HepG2 (cell line): Measurements from ENCODE around the gene PRADC1. TPM values are rescaled to one million over a fixed set of nuclear protein-coding genes. Genes with fewer than 3 reads are reported as not detected.

ENCODE experiments used
- CCDC6 ChIP-seq: sonication (generic); formaldehyde crosslinking; IDR thresholded peaks from 2 replicates; pipeline ENCODE4 v1.8.1; 2022; ENCODE audit warnings: mild to moderate bottlenecking, missing genetic modification reagents, moderate library complexity
- CREB3 ChIP-seq: sonication (generic); formaldehyde crosslinking; IDR thresholded peaks from 2 replicates; pipeline ENCODE4 v1.5.0; 2020; ENCODE audit warnings: missing genetic modification reagents
- FLYWCH1 ChIP-seq: sonication (generic); formaldehyde crosslinking; IDR thresholded peaks from 2 replicates; pipeline ENCODE4 v1.8.1; 2023; ENCODE audit warnings: mild to moderate bottlenecking, missing genetic modification reagents
- HNRNPLL ChIP-seq: fragments of 200-400 bp; formaldehyde crosslinking; IDR thresholded peaks from 2 replicates; pipeline ENCODE4 v1.6.1; 2017; ENCODE audit warnings: mild to moderate bottlenecking, low read depth, low read length; ENCODE audit not compliant: poor library complexity, severe bottlenecking
- IRF2 ChIP-seq: IDR thresholded peaks from 2 replicates; pipeline ENCODE4 v1.6.1; 2018; ENCODE audit warnings: missing genetic modification reagents, missing compliant biosample characterization
- ISL2 ChIP-seq: sonication (generic); formaldehyde crosslinking; IDR thresholded peaks from 2 replicates; pipeline ENCODE4 v1.5.0; 2020; ENCODE audit warnings: missing genetic modification reagents
- KLF15 ChIP-seq: sonication (generic); formaldehyde crosslinking; IDR thresholded peaks from 2 replicates; pipeline ENCODE4 v1.8.1; 2023; ENCODE audit warnings: borderline replicate concordance, mild to moderate bottlenecking, inconsistent platforms, missing genetic modification reagents, mixed read lengths
- NFE2 ChIP-seq: sonication (generic); formaldehyde crosslinking; IDR thresholded peaks from 2 replicates; pipeline ENCODE4 v1.4.0; 2020; ENCODE audit warnings: missing genetic modification reagents
- PAWR ChIP-seq: sonication (generic); formaldehyde crosslinking; IDR thresholded peaks from 2 replicates; pipeline ENCODE4 v1.4.0; 2020; ENCODE audit warnings: missing genetic modification reagents, mild to moderate bottlenecking, borderline replicate concordance
- PBX3 ChIP-seq: sonication (generic); formaldehyde crosslinking; IDR thresholded peaks from 2 replicates; pipeline ENCODE4 v1.8.1; 2023; ENCODE audit warnings: missing genetic modification reagents, inconsistent platforms, borderline replicate concordance
- PHF21A ChIP-seq: sonication (generic); formaldehyde crosslinking; IDR thresholded peaks from 2 replicates; pipeline ENCODE4 v1.5.0; 2020; ENCODE audit warnings: mild to moderate bottlenecking, missing genetic modification reagents
- POLR2G ChIP-seq: fragments of 200-400 bp; formaldehyde crosslinking; IDR thresholded peaks from 2 replicates; pipeline ENCODE4 v1.6.1; 2018; ENCODE audit warnings: mild to moderate bottlenecking, low read depth, low read length, moderate library complexity
- SETDB1 ChIP-seq: sonication (generic); formaldehyde crosslinking; IDR thresholded peaks from 2 replicates; pipeline ENCODE4 v1.5.1; 2020; ENCODE audit warnings: missing genetic modification reagents, mild to moderate bottlenecking, borderline replicate concordance
- SMYD3 ChIP-seq: sonication (generic); formaldehyde crosslinking; IDR thresholded peaks from 2 replicates; pipeline ENCODE4 v1.8.1; 2023; ENCODE audit warnings: mild to moderate bottlenecking, missing genetic modification reagents
- SNAPC5 ChIP-seq: sonication (generic); formaldehyde crosslinking; IDR thresholded peaks from 2 replicates; pipeline ENCODE4 v1.8.1; 2023; ENCODE audit warnings: mild to moderate bottlenecking, missing genetic modification reagents, borderline replicate concordance
- TBP ChIP-seq: sonication (generic); formaldehyde crosslinking; IDR thresholded peaks from 2 replicates; pipeline ENCODE4 v1.5.0; 2020; ENCODE audit warnings: missing genetic modification reagents
- U2AF1 ChIP-seq: fragments of 200-400 bp; formaldehyde crosslinking; optimal IDR thresholded peaks from 2 replicates; pipeline ENCODE3; 2017; ENCODE audit warnings: mild to moderate bottlenecking, low read depth, low read length
- U2AF2 ChIP-seq: fragments of 200-400 bp; formaldehyde crosslinking; IDR thresholded peaks from 2 replicates; pipeline ENCODE4 v1.6.1; 2017; ENCODE audit warnings: low read depth, mild to moderate bottlenecking, low read length
- XBP1 ChIP-seq: sonication (generic); formaldehyde crosslinking; IDR thresholded peaks from 2 replicates; pipeline ENCODE4 v1.5.0; 2020; ENCODE audit warnings: missing genetic modification reagents
- ZBTB7A ChIP-seq: sonication (generic); formaldehyde crosslinking; IDR thresholded peaks from 2 replicates; pipeline ENCODE4 v1.8.0; 2022; ENCODE audit warnings: mild to moderate bottlenecking, missing genetic modification reagents
- ZNF235 ChIP-seq: sonication (generic); formaldehyde crosslinking; IDR thresholded peaks from 2 replicates; pipeline ENCODE4 v1.8.1; 2023; ENCODE audit warnings: mild to moderate bottlenecking, missing genetic modification reagents, borderline replicate concordance
- ZNF256 ChIP-seq: sonication (generic); formaldehyde crosslinking; conservative IDR thresholded peaks from 2 replicates; pipeline ENCODE4 v1.4.0; 2020; ENCODE audit warnings: missing genetic modification reagents
- ZNF3 ChIP-seq: IDR thresholded peaks from 2 replicates; pipeline ENCODE4 v1.7.0; 2017; ENCODE audit warnings: inconsistent platforms
- ZNF451 ChIP-seq: sonication (generic); formaldehyde crosslinking; IDR thresholded peaks from 2 replicates; pipeline ENCODE4 v1.5.0; 2020; ENCODE audit warnings: mild to moderate bottlenecking, missing genetic modification reagents
- ZNF564 ChIP-seq: sonication (generic); formaldehyde crosslinking; IDR thresholded peaks from 2 replicates; pipeline ENCODE4 v1.8.1; 2023; ENCODE audit warnings: mild to moderate bottlenecking, missing genetic modification reagents
- ZNF619 ChIP-seq: sonication (generic); formaldehyde crosslinking; IDR thresholded peaks from 2 replicates; pipeline ENCODE4 v1.4.0; 2020; ENCODE audit warnings: mild to moderate bottlenecking, missing genetic modification reagents
- ZNF83 ChIP-seq: sonication (generic); formaldehyde crosslinking; IDR thresholded peaks from 2 replicates; pipeline ENCODE4 v1.4.0; 2020; ENCODE audit warnings: missing genetic modification reagents, mild to moderate bottlenecking, borderline replicate concordance
- ZNF850 ChIP-seq: sonication (generic); formaldehyde crosslinking; conservative IDR thresholded peaks from 2 replicates; pipeline ENCODE4 v1.9.0; 2021; ENCODE audit warnings: mild to moderate bottlenecking, missing genetic modification reagents
- polyA plus RNA-seq, 8 experiments: library from polyadenylated mRNA; depleted of rRNA in 3 of 8; stranded (reverse) in 7 of 8; unstranded in 1 of 8; fragments of >200 nt; fragmentation: Illumina TruSeq in 4 of 8; extraction: Trizol in 4 of 8; gene quantifications; 2 replicates each; pipeline versions ENCODE4 v1.2.1 to v1.2.3, GENCODE V29; 2011 to 2016; ENCODE audit warnings: low read depth in 4 of 8, missing spikeins in 1 of 8, mixed read lengths in 1 of 8; ENCODE audit not compliant: insufficient read depth in 1 of 8
- total RNA-seq, 5 experiments: library from RNA; depleted of rRNA; stranded (reverse); fragments of >200 nt; fragmentation: Illumina TruSeq; extraction: Trizol; gene quantifications; 2 replicates each; pipeline ENCODE4 v1.2.3, GENCODE V29; 2016; ENCODE audit warnings: low read depth in 1 of 5
- TF ChIP-seq, protein P1 (sequence below): IDR thresholded peaks from 2 replicates; pipeline ENCODE4 v1.6.1; 2016; ENCODE audit warnings: low read depth, control low read depth
- TF ChIP-seq, protein P2 (sequence below): sonication (generic); formaldehyde crosslinking; IDR thresholded peaks from 2 replicates; pipeline ENCODE4 v1.4.0; 2020; ENCODE audit warnings: missing genetic modification reagents

Gene PRADC1
- total and polyA plus RNA-seq, 2 of the 13 experiments (the other 11 are each of a cell fraction or from before 2014, with no cell fraction given), result 12.1 to 37.2 TPM

DNA sequence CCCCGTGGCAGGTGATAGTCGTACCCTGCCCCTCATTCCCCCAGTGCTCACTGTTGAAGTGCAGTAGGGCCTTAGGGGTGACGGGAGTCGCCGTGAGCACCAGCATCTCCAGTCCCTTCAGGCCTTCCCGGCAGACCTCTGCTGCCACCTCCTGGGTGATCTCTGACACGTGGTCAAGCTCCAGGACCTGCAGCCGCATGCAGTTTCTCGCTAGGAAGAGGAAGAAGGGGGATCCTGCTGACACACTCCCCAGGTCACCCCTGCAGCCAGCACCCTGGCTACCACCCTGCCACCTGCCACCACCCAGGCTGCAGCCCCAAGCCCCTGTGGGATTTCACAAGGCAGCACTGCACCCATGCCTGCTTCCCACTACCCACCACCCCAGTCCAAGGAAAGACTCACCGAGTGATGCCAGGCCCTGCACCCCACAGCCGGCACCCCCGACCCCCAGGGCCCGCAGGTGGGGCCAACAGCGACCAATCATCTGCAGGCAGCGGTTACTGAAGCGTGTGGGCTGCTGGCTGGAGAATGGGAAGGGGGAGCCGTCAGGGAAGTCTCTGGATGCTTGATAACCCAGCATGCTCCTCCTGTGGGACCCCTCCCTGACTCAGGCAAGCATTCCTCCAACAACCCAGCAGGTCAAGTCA, 27.4 kb upstream of the PRADC1 start (continued):
- TF ChIP-seq ZNF850, result no peak
- no peak for TF ChIP-seq KLF15 (CRISPR knock-in tag)
- no peak for TF ChIP-seq PBX3 (CRISPR knock-in tag)
- TF ChIP-seq U2AF2, result no peak
- TF ChIP-seq, protein P1, sequence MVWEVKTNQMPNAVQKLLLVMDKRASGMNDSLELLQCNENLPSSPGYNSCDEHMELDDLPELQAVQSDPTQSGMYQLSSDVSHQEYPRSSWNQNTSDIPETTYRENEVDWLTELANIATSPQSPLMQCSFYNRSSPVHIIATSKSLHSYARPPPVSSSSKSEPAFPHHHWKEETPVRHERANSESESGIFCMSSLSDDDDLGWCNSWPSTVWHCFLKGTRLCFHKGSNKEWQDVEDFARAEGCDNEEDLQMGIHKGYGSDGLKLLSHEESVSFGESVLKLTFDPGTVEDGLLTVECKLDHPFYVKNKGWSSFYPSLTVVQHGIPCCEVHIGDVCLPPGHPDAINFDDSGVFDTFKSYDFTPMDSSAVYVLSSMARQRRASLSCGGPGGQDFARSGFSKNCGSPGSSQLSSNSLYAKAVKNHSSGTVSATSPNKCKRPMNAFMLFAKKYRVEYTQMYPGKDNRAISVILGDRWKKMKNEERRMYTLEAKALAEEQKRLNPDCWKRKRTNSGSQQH (CRISPR knock-in tag), result no peak
- no peak for TF ChIP-seq PAWR (CRISPR knock-in tag)
- no peak for TF ChIP-seq POLR2G
- TF ChIP-seq IRF2 (CRISPR knock-in tag), result no peak
- TF ChIP-seq SNAPC5 (CRISPR knock-in tag), result no peak
- no peak for TF ChIP-seq ZNF3 (CRISPR knock-in tag)
- TF ChIP-seq ZNF256 (CRISPR knock-in tag), result no peak
- peak; percentile 30 for TF ChIP-seq HNRNPLL
- no peak for TF ChIP-seq ZNF564
- TF ChIP-seq U2AF1, result no peak
- TF ChIP-seq, protein P2, sequence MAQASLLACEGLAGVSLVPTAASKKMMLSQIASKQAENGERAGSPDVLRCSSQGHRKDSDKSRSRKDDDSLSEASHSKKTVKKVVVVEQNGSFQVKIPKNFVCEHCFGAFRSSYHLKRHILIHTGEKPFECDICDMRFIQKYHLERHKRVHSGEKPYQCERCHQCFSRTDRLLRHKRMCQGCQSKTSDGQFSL, result no peak
- TF ChIP-seq CCDC6 (CRISPR knock-in tag), result no peak
- TF ChIP-seq CREB3 (CRISPR knock-in tag), result no peak
- TF ChIP-seq ZNF235 (CRISPR knock-in tag), result no peak
- TF ChIP-seq SETDB1 (CRISPR knock-in tag), result no peak
- peak; percentile 16; the same call in 1 of the 2 replicates for TF ChIP-seq ZBTB7A (CRISPR knock-in tag)
- no peak for TF ChIP-seq XBP1 (CRISPR knock-in tag)
- no peak for TF ChIP-seq ZNF619 (CRISPR knock-in tag)
- no peak for TF ChIP-seq PHF21A (CRISPR knock-in tag)
- TF ChIP-seq FLYWCH1 (CRISPR knock-in tag), result no peak
- TF ChIP-seq SMYD3 (CRISPR knock-in tag), result no peak
- TF ChIP-seq TBP, result no peak
- no peak for TF ChIP-seq ZNF83
- no peak for TF ChIP-seq ISL2 (CRISPR knock-in tag)
- TF ChIP-seq ZNF451, result no peak
- TF ChIP-seq NFE2 (CRISPR knock-in tag), result no peak
